ENCODE measurements around the gene SIX1.

Gene SIX1

DNA sequence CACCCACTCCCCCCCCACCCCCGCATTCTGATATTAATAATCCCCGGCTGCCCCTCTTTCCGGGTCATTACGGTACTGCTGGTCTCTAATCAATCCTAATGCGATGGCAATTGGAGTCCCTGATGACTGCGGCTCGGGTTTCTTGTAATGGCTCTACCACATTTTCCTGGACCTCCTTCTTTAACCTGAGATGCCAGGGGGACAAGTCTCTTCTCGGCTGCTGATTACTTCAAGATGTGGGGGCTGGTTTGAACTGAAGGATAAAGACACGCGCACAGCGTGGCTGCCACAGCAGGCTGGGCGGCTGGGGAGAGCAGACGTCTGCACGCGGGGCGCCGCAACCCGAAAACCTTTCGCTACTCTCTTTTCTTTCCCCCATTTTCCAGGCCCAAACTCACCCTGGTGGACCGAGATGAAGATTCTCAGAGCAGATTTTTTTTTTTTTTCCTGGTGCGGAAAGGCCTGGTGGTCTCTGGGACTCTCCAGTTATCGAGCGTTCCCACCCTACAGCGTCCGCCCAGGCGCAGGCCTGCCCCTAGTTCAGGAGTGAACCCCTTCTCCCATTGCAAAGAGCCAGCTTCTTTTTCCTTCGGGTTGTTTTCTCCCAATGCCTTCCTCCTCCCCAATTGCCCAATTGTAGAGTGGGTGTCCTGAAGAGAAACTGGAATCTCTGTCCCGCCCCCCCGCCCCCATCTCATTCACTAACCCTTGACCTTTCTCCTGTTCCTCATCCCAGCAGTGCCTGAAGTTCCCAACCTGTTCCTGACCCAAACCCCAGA, 6.0 kb upstream of the SIX1 start:
- Histone ChIP-seq H3K27me3 (ENCODE audit: insufficient read depth, low read length) (peaks cover 99% of the 10 kb centered on the region), H3K9ac (ENCODE audit: low read depth, low read length) (no peak overlapping the region), H3K36me3 (ENCODE audit: insufficient read depth, low read length) (no peaks in the 10 kb centered on the region), H3K4me3 (ENCODE audit: low read length) (peak overlapping the region; percentile 66), H3K9me3 (ENCODE audit: insufficient read depth, low read depth, low read length) (no peaks in the 10 kb centered on the region), H3K27ac (ENCODE audit: low read depth, low read length) (no peak overlapping the region), H3K4me1 (ENCODE audit: insufficient read depth, low read length) (peaks cover 56% of the 10 kb centered on the region)
- under 1% methylated on average over 27 of the region's 29 CpGs for WGBS

DNA sequence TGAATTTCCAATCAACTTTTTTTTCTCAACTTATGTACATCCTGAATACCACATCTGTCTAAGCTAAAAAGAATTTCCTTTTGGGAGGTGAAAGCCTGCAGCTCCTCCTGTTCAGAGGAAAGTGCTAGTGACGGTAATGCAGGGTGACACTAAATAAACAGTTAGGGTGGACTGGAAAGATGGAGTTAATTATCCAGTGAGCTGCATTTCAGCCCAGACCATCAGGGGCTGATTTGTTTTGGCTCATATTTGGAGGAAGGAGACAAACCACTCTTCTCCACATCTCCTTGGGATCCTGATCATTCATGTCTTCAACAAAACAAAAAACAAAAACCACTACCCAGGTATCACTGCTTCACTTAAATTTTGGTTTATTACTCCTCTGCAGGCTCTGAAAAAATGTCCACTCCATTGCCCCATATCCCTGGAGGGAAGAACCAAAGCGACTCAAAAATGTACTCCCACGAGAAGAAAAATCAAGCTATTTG, 5.1 kb upstream of the SIX1 start:
- Histone ChIP-seq H3K27me3 (ENCODE audit: insufficient read depth, low read length) (peaks cover 100% of the 10 kb centered on the region), H3K27ac (ENCODE audit: low read depth, low read length) (no peak overlapping the region), H3K36me3 (ENCODE audit: insufficient read depth, low read length) (no peaks in the 10 kb centered on the region), H3K9me3 (ENCODE audit: insufficient read depth, low read depth, low read length) (no peaks in the 10 kb centered on the region), H3K9ac (ENCODE audit: low read depth, low read length) (no peak overlapping the region), H3K4me1 (ENCODE audit: insufficient read depth, low read length) (peaks cover 56% of the 10 kb centered on the region), H3K4me3 (ENCODE audit: low read length) (no peak overlapping the region)
- WGBS, result under 1% methylated on average over 3 of the region's 3 CpGs

DNA sequence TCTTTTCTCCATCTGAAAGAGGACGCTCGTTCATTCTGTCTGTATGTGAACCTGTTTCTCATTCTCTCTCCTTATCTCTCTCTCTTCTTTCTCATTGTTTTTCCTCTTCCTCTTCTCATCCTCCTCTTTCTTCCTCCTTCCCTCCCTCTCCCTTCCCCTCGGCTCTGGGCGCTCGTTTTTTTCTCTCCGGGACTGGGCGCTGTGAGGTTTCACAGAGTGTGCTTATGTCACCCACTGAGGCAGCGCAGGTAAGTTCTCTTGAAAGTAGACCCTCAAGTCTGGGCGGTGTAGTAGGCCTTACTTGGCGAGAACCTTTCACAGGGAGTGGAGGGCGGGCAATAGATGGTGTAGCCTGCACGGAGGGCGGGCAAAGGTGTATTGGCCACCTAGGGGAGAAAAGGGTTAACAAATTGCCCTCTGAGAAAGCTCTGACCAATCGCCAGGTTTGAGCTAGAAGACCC, 4.5 kb upstream of the SIX1 start:
- no peak overlapping the region for H3K9ac ChIP-seq (ENCODE audit: low read depth, low read length)
- no peaks in the 10 kb centered on the region for H3K9me3 ChIP-seq (ENCODE audit: insufficient read depth, low read depth, low read length)
- H3K27me3 ChIP-seq (ENCODE audit: insufficient read depth, low read length), result peaks cover 100% of the 10 kb centered on the region
- H3K4me1 ChIP-seq (ENCODE audit: insufficient read depth, low read length), result peaks cover 49% of the 10 kb centered on the region
- WGBS, result 1% methylated on average over 14 of the region's 14 CpGs
- H3K4me3 ChIP-seq (ENCODE audit: low read length), result peak overlapping the region; percentile 43
- no peak overlapping the region for H3K27ac ChIP-seq (ENCODE audit: low read depth, low read length)
- H3K36me3 ChIP-seq (ENCODE audit: insufficient read depth, low read length), result no peaks in the 10 kb centered on the region

DNA sequence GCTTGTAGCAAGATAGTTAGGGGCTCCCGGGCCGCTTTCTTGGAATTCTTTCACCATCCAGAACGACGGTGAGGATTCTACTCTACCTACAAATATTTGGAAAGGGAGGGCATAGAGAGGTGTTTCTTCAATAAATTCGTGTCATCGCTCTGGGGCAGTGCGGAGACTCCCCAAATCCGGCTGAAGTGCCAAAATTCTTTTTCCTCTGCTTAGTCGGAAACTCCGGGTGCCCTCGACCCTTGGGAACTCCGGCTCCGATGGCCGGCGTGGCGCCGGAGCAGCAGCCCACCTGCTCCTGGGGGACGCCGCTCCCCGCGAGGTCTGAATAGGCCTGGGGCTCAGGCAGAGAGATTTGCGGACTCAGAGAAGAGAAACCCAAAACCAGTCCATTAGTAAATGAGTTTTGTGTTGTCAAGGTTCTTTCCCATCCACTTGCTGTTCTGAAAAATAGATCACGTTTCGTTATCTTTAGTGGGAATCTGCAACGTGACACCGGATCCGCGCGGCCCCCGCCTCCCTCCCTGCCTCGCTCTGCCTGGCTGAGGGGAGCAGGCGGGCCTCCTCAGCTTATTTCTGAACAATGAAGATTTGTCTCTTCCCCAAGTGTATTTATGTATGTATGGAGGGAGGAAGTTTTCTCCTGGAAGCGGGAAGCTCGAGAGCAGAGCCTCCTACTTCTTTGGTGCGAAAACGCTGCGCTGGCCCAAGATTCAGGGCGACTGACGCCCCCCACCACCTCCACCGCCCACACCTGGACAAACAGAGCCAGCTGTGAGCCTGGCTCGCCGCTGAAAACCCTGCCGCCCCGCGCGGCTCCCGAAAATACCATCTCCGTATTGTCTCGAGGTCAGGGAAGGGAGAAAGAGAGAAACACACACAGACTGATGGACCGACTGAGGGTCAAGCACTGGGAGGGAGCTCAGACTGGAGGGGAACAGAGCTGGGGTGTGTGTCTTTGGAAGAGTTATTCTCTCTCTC, 3.7 kb upstream of the SIX1 start:
- Histone ChIP-seq H3K4me3 (ENCODE audit: low read length) (peak overlapping the region; percentile 43), H3K9ac (ENCODE audit: low read depth, low read length) (no peak overlapping the region), H3K27ac (ENCODE audit: low read depth, low read length) (no peak overlapping the region), H3K4me1 (ENCODE audit: insufficient read depth, low read length) (peaks cover 42% of the 10 kb centered on the region), H3K36me3 (ENCODE audit: insufficient read depth, low read length) (no peaks in the 10 kb centered on the region), H3K9me3 (ENCODE audit: insufficient read depth, low read depth, low read length) (no peaks in the 10 kb centered on the region), H3K27me3 (ENCODE audit: insufficient read depth, low read length) (peaks cover 100% of the 10 kb centered on the region)
- under 1% methylated on average over 44 of the region's 50 CpGs for WGBS

DNA sequence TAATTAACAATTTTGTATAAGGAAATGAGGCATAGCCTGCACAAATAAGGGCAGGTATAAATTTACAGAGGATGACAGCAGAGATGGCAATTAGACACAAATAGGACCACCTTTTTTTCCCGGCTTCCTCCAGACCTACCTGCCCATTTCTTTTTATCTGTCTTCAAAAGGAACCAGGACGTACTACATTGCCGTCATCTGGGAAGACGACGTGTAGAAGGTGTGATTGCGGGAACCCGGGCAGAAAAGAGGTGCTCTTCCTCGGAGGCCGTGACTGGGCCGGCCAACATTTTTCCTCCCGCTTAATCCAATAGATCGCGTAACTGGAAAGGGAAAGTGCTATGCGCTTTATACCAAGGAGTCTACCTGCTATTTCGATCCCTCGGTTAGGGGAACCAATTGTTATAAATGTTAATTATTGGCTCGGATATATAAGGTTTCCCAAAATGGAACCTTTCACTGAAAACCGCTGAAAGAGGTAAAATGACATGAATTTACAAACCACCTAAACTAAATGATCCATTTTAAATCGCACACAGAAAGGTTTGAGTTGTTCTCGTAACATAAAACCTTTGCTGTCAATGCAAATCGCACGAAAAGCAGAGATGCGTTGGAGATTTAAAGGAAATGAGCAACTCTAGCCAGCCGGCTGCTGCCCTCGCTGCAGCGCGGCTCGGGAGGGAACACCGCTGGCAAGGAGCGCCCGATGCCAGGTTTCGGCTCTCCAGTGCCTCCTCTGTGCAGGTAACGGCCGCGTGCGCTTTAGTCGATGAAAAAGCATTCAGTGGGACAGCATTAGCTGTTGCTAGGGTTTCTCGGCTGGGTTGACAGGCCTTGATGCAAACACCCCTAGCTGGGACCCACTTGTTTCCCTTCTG, 2.8 kb upstream of the SIX1 start:
- peaks cover 100% of the 10 kb centered on the region for H3K27me3 ChIP-seq (ENCODE audit: insufficient read depth, low read length)
- no peak overlapping the region for H3K27ac ChIP-seq (ENCODE audit: low read depth, low read length)
- no peaks in the 10 kb centered on the region for H3K36me3 ChIP-seq (ENCODE audit: insufficient read depth, low read length)
- 2% methylated on average over 37 of the region's 38 CpGs for WGBS
- no peaks in the 10 kb centered on the region for H3K9me3 ChIP-seq (ENCODE audit: insufficient read depth, low read depth, low read length)
- peaks cover 49% of the 10 kb centered on the region for H3K4me1 ChIP-seq (ENCODE audit: insufficient read depth, low read length)
- H3K4me3 ChIP-seq (ENCODE audit: low read length), result peak overlapping the region; percentile 21; the same call in 1 of the 2 replicates
- H3K9ac ChIP-seq (ENCODE audit: low read depth, low read length), result no peak overlapping the region

DNA sequence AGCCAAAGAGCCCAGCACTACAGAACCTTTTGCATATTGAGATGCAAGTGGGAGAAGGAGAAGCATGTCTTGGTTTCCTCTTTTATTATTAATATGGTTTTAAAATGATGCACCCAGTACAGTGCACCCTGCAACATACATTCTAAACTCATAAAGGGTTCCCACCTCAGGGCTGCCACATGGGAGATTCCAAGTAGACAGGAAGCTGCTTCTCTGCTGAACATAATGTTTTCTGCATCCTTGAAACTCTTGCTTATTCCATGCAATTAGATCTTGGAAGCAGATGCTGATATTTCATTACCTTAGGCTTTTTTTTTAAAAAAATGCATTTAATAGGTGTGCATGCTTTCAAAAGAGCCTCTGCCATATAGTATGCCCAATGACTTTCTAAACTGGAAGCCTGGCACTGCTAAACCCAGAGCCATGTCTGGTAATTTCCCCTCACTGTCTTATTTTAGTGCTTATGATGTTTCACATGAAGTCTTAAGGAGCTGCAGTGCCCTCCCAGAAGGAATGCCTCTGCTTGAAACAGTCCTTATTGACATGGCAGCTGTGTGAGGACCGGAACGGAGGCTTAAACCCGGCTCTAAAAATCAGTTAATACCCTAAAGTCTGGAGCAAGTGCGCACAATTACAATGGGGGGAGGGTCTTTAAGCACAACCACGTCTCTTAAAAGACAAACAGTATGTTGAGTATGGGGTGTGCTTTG, 2.0 kb upstream of the SIX1 start:
- 0 out of 2 replicates have a peak overlapping the region, but pooled peaks have one; percentile 21 for H3K4me3 ChIP-seq (ENCODE audit: low read length)
- no peak overlapping the region for H3K27ac ChIP-seq (ENCODE audit: low read depth, low read length)
- peaks cover 52% of the 10 kb centered on the region for H3K4me1 ChIP-seq (ENCODE audit: insufficient read depth, low read length)
- H3K9me3 ChIP-seq (ENCODE audit: insufficient read depth, low read depth, low read length), result no peaks in the 10 kb centered on the region
- 3% methylated on average over 5 of the region's 5 CpGs for WGBS
- peaks cover 100% of the 10 kb centered on the region for H3K27me3 ChIP-seq (ENCODE audit: insufficient read depth, low read length)
- H3K36me3 ChIP-seq (ENCODE audit: insufficient read depth, low read length), result no peaks in the 10 kb centered on the region
- H3K9ac ChIP-seq (ENCODE audit: low read depth, low read length), result no peak overlapping the region

DNA sequence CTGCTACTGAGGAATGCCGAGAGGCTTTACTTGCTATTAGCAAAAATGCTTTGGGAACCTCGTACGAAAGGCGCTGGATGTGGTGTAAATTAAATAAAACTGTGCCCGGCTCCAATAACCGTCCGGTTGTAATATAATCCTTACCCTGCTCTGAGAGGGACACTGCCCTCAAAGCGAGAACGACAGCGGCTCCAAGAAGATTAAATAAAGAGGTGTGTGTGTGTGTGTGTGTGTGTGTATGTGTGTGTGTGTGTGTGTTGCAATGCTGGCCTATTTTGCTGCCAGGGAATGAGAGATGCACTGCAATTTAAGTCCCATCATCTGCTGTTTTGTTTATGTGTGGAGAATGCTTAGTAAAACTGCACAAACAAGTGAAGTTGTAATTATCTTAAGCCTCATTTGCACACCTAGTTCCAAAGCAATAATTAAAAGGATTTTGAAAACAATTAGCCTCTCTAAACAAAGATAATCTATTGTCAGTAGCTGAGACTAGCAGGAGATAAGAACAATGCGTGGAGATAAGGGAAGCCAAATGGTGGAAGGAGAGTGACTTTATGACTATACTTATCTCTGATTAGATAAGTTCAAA, 1.2 kb upstream of the SIX1 start:
- Histone ChIP-seq H3K4me3 (ENCODE audit: low read length) (peak overlapping the region; percentile 49), H3K9ac (ENCODE audit: low read depth, low read length) (no peak overlapping the region), H3K27ac (ENCODE audit: low read depth, low read length) (no peak overlapping the region), H3K9me3 (ENCODE audit: insufficient read depth, low read depth, low read length) (no peaks in the 10 kb centered on the region), H3K36me3 (ENCODE audit: insufficient read depth, low read length) (no peaks in the 10 kb centered on the region), H3K4me1 (ENCODE audit: insufficient read depth, low read length) (peaks cover 56% of the 10 kb centered on the region), H3K27me3 (ENCODE audit: insufficient read depth, low read length) (peaks cover 100% of the 10 kb centered on the region)
- 3% methylated on average over 10 of the region's 11 CpGs for WGBS

DNA sequence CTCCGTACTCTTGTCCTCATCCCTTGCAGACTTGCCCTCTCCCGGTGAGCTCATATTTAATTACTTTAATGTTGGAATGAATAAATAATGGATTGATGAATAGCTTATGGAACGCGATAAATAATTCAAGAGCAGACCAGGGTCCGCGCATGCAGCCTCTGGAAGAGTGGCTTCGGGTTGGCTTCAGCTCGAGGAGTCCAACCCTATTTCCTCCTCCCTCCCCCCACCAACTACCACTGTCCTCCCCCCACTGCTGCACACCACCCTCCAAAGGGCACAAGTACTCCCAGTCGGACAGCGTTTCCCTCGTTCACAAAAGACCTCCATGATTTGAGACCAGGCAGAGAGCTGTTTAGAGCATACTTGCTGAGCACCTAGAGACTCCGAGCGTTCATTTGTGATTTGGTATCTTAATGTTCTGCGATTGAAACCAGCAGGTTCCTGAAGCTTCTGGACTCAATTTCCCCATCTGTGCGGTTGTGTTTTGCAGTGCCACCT, 647 bp upstream of the SIX1 start:
- Histone ChIP-seq H3K9ac (ENCODE audit: low read depth, low read length) (no peak overlapping the region), H3K4me1 (ENCODE audit: insufficient read depth, low read length) (peaks cover 61% of the 10 kb centered on the region), H3K9me3 (ENCODE audit: insufficient read depth, low read depth, low read length) (no peaks in the 10 kb centered on the region), H3K27ac (ENCODE audit: low read depth, low read length) (no peak overlapping the region), H3K27me3 (ENCODE audit: insufficient read depth, low read length) (peaks cover 100% of the 10 kb centered on the region), H3K36me3 (ENCODE audit: insufficient read depth, low read length) (no peaks in the 10 kb centered on the region), H3K4me3 (ENCODE audit: low read length) (peak overlapping the region; percentile 49)
- under 1% methylated on average over 13 of the region's 15 CpGs for WGBS

DNA sequence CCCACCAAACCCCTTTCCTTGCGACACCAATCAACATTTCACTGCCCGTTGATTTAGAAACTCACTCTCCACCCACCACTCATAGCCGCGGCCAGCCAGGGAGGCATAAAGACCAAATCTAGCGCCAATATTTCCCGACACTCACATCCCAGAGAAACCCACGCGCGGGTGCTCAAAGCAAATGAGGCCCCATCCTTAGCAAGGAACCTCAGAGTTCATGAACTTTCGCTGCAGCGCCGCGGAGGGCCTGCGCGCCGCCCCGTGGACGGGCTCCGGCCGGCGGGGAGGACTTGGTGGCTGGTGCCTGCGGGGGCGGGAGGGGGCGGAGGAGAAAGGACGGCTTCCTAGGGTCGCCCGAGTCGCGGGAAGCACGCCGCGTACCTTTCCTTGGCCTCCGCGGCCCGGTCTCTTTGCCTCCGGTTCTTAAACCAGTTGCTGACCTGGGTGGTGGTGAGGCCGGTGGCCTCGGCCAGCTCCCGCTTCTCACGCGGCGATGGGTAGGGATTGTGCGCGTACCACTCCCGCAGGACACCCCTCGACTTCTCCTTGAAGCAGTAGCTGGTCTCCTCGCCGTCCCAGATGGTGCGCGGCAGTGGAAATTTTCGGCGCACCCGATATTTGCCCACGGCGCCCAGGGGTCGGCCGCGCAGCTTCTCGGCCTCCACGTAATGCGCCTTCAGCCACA, 886 bp downstream of the SIX1 start:
- Histone ChIP-seq H3K9ac (ENCODE audit: low read depth, low read length) (no peak overlapping the region), H3K4me3 (ENCODE audit: low read length) (peak overlapping the region; percentile 49), H3K36me3 (ENCODE audit: insufficient read depth, low read length) (no peaks in the 10 kb centered on the region), H3K27me3 (ENCODE audit: insufficient read depth, low read length) (peaks cover 100% of the 10 kb centered on the region), H3K4me1 (ENCODE audit: insufficient read depth, low read length) (peaks cover 65% of the 10 kb centered on the region), H3K27ac (ENCODE audit: low read depth, low read length) (no peak overlapping the region), H3K9me3 (ENCODE audit: insufficient read depth, low read depth, low read length) (no peaks in the 10 kb centered on the region)
- 1% methylated on average over 61 of the region's 61 CpGs for WGBS

Measured in HUES64 (cell line).